ENCODE measurements around the gene B4GALNT4. TPM values are rescaled to one million over a fixed set of nuclear protein-coding genes. Genes with fewer than 3 reads are reported as not detected.

B4GALNT4 gene
- total RNA-seq, 4 donors from 2014 or later: 7.1 to 22.2 (median 14.1) TPM

DNA sequence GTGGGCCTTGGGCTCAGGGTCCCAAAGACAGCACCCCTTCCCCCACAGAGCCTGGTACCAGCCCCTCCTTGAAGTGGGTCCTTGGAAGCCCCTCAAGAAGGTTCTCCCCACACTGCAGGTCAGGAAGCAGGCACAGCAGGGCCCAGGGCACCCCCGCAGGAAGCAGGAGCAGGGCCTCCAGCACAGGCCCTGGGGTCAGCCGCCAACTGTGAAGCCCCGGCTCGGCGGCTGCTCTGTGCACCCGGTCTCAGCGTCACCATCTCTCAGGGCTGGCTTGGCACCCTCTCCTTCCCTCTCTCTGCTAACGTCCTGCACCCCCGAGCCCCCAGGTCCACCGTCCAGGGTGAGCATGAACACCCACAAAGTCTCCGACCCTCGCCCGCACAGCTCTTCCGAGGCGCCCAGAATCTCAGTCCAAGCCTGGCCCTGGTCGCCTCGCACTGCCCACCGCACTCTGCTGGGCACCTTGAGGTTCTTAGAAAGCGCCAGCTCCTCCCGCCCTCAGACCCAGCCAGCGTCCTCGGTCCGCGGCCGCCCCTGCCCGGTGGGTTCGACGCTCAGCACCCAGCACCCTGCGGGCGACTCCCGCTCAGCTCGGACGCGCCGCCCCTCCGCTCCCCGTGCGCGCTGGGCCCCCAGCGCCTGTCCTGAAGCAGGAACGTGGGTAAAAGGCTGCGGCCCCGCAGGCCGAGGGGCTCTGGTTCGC lies 46.9 kb downstream of the B4GALNT4 start:
- peak overlapping the region; percentile 20 to 55 (median 47) for H3K4me3 ChIP-seq
- 22 to 30% methylated on average over 16 to 33 of the region's 45 CpGs for WGBS, 2 donors
- DNase-seq (ENCODE audit: low spot score in 2 of 2): no peak
- H3K27me3 ChIP-seq: peaks cover 0 to 60% of the 10 kb centered on the region in 2 donors
- H3K36me3 ChIP-seq: no peaks in the 10 kb centered on the region
- peaks cover 0 to 20% (median 6%) of the 10 kb centered on the region in 4 donors for H3K4me1 ChIP-seq
- TF ChIP-seq EP300 (IDR thresholded peaks at IDR 0.05) (no peak), CTCF (IDR thresholded peaks at IDR 0.05) (no peak), POLR2A (IDR thresholded peaks at IDR 0.05) (no peak)
- H3K9me3 ChIP-seq: no peaks in the 10 kb centered on the region
- peak overlapping the region in 2 of 4 donors; percentile 72 to 78 for H3K27ac ChIP-seq

DNA sequence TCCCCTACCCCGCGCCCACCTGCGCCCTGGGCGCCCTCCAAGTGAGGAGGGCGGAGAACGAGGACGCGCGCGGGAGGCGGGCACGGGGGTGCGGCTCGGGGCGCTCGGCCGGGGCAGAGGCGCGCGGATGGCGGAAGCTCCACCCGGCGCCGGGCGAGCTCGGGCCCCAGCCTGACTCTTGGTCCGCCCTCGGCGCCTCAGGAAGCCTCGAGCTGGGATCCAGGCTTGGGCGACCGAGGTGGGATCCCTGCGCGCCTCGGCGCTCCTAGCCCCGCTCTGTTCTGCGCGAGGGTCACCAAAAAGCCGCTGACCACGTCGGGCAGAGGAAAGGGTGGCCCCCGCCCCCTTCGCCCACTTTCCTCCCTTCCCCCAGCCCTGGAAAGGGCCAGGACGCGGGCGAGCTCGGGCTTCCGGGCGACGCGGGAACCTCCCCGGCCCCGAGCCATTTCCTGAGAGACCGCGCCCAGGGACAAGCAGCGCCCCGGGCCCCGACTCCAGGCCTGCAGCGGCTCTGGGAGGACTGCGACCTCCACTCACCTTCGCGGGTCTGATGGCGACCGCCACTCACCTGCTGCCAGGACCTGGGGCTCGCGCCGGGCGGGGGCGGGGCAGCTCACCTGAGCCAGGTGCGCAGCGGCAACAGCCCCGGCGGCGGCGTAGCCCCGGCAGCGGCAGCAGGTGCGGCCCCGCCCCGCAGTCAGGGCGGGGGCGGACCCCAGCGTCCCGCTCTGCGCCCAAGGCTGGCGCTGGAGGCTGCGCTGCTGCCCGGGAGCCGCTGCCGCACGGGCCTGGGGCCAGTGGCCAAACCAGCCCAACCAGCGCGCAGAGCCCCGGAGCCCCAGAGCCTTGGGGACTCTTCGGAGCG lies 47.7 kb downstream of the B4GALNT4 start:
- Histone ChIP-seq H3K4me3 (peak overlapping the region; percentile 20 to 55 (median 47)), H3K9me3 (no peaks in the 10 kb centered on the region), H3K27me3 (peaks cover 0 to 60% of the 10 kb centered on the region in 2 donors), H3K27ac (peak overlapping the region in 2 of 4 donors; percentile 72 to 78), H3K4me1 (peaks cover 0 to 20% (median 6%) of the 10 kb centered on the region in 4 donors), H3K36me3 (no peaks in the 10 kb centered on the region)
- no peak for DNase-seq (ENCODE audit: low spot score in 2 of 2)
- TF ChIP-seq EP300 (IDR thresholded peaks at IDR 0.05) (no peak), POLR2A (IDR thresholded peaks at IDR 0.05) (no peak), CTCF (IDR thresholded peaks at IDR 0.05) (no peak)
- 1 to 3% methylated on average over 18 to 56 of the region's 97 CpGs for WGBS, 2 donors

GRCh38 chr11:417652-418342 lies 48.5 kb downstream of the B4GALNT4 start:
- Histone ChIP-seq H3K27ac (peak overlapping the region in 1 of 4 donors; percentile 78), H3K4me1 (peaks cover 0 to 20% (median 6%) of the 10 kb centered on the region in 4 donors)
- WGBS, 2 donors: 51 to 58% methylated on average over 15 to 18 of the region's 19 CpGs

More at GRCh38 chr11:417652-418342, 48.5 kb downstream of the B4GALNT4 start:
- H3K4me3 ChIP-seq: peak overlapping the region in 2 of 4 donors; percentile 52 to 55
- peaks cover 0 to 60% of the 10 kb centered on the region in 2 donors for H3K27me3 ChIP-seq
- H3K36me3 ChIP-seq: no peaks in the 10 kb centered on the region
- TF ChIP-seq EP300 (IDR thresholded peaks at IDR 0.05) (no peak), POLR2A (IDR thresholded peaks at IDR 0.05) (no peak), CTCF (IDR thresholded peaks at IDR 0.05) (no peak)
- DNase-seq (ENCODE audit: low spot score in 2 of 2): no peak
- H3K9me3 ChIP-seq: no peaks in the 10 kb centered on the region

All from tibial nerve (tissue), 4 donors.